C4-2B (cell line): ENCODE results near the gene CHST14.

Experiments
- H3K27ac ChIP-seq: fragments of 450-650 bp; 2 replicates; pipeline ENCODE4 v1.5.1; 2017
- ZFX ChIP-seq: fragments of 450-650 bp; IDR thresholded peaks from 2 replicates; pipeline ENCODE4 v1.6.1; 2017
- TF ChIP-seq, protein P1 (sequence below): fragments of 450-650 bp; conservative IDR thresholded peaks from 2 replicates; pipeline ENCODE4 v1.5.1; 2017; ENCODE audit warnings: mild to moderate bottlenecking

CHST14 gene

DNA sequence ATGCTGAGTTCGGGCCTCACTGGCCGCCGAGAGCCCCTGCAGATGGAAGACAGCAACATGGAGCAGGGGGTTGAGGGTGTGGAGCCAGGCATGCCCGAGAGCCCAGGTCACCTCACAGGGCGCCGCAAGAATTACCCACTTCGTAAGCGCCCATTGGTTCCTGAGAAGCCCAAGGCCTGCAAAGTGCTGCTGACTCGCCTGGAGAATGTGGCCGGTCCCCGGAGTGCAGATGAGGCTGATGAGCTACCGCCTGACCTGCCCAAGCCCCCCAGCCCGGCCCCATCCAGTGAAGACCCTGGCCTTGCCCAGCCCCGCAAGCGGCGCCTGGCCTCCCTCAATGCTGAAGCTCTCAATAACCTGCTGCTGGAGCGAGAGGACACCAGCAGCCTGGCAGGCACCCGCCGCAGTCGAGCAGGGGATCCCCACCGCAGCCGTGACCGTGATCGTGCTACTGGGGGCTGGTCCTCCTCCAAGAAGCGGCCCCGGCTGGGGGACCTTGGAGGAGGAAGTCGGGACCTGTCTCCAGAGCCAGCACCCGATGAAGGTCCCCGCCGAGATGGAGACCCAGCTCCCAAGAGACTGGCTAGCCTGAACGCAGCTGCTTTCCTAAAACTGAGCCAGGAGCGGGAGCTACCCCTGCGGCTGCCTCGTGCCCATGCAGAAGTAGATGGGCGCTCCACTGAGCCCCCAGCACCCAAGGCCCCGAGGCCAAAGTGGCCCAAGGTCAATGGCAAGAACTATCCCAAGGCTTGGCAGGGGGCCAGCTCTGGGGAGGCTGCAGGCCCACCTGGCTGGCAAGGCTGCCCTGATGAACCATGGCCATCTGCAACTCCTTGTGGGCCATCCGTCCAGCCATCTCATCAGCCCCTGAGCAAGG, 12.1 kb upstream of the CHST14 start:
- TF ChIP-seq ZFX: no peak
- TF ChIP-seq, protein P1, sequence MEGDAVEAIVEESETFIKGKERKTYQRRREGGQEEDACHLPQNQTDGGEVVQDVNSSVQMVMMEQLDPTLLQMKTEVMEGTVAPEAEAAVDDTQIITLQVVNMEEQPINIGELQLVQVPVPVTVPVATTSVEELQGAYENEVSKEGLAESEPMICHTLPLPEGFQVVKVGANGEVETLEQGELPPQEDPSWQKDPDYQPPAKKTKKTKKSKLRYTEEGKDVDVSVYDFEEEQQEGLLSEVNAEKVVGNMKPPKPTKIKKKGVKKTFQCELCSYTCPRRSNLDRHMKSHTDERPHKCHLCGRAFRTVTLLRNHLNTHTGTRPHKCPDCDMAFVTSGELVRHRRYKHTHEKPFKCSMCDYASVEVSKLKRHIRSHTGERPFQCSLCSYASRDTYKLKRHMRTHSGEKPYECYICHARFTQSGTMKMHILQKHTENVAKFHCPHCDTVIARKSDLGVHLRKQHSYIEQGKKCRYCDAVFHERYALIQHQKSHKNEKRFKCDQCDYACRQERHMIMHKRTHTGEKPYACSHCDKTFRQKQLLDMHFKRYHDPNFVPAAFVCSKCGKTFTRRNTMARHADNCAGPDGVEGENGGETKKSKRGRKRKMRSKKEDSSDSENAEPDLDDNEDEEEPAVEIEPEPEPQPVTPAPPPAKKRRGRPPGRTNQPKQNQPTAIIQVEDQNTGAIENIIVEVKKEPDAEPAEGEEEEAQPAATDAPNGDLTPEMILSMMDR: no peak
- H3K27ac ChIP-seq: no peak overlapping the region

- no peak overlapping the region for H3K27ac ChIP-seq
- TF ChIP-seq, protein P1: no peak
- TF ChIP-seq ZFX: no peak
Measured at GRCh38 chr15:40459391-40460015, 11.3 kb upstream of the CHST14 start.

DNA sequence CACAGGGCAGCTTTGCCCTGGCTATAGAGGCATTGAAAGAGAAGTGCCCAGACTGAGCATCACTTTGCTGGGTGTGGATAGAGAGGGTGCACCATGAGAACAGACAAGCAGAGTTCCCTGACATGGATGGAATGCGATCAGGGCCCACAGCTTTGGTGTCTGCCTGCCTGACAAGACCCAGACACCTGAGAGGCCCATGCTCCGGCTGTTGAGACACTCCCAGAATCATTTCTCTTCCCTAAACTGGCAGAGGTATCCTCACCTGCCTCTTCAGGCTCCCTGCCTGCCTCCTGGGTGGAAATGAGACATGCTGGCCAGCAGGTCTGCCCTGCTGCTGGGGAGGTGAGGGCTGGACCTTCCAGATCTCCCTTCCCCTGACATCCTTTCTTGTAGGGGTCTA, 10.4 kb upstream of the CHST14 start:
- H3K27ac ChIP-seq: no peak overlapping the region
- no peak for TF ChIP-seq ZFX
- TF ChIP-seq, protein P1: no peak

DNA sequence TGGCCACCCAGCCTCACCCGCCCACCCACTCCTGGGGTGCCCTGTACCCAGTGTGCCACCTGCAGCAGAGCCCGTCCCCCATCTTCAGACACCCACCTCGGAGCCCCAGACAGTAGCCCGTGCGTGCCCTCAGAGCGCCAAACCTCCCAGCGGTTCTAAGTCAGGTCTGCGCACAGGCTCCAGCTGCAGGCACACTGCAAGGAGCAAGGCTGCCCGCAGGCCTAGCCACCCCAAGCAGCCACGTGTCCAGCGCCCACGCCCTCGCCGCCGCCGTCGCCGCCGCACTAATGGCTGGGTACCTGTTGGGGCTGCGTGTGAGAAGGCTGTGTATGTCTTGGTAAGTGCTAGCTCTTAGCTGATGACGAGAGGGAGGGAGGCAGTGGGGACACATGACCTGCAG, 8.8 kb upstream of the CHST14 start:
- TF ChIP-seq ZFX: no peak
- TF ChIP-seq, protein P1: no peak
- H3K27ac ChIP-seq: no peak overlapping the region

GRCh38 chr15:40463279-40463678, 7.5 kb upstream of the CHST14 start:
- TF ChIP-seq ZFX: no peak
- TF ChIP-seq, protein P1: no peak
- no peak overlapping the region for H3K27ac ChIP-seq

DNA sequence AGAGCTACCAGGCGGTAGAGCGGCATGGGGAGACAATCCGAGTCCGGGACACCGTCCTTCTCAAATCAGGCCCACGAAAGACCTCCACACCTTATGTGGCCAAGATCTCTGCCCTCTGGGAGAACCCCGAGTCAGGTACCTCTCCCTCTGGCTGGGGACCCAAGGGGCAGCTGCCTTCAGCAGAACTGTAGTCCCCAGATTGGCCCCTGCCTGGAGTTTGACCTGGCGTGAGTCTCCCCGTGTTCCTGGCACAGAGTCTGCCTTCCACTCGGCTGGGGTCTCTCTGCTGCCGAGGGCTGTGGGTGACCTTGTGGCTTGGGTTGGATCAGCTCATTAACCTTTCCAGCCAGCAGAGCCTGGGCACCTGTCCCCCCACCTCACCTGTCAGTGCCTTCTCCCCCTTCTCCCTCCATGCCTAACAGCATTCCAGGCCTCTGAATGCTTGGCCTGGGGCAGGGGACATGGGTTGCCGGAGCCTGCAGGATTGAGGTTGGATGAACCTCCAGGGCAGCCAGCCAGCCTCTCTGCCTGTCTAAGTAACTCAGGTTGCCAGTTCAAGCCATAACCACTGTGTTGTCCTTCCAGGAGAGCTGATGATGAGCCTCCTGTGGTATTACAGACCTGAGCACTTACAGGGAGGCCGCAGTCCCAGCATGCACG, 6.8 kb upstream of the CHST14 start:
- no peak for TF ChIP-seq ZFX
- TF ChIP-seq, protein P1: no peak
- H3K27ac ChIP-seq: no peak overlapping the region
